NCI-H2171 (cell line): ENCODE data around the gene KHK.

ENCODE experiments used
- DNase-seq: peaks from one replicate; lab custom pipeline; 2025; lab: John Stamatoyannopoulos, UW

KHK gene

GRCh38 chr2:27126252-27126710 is 39.7 kb downstream of the KHK start:
- DNase-seq, result no peak

GRCh38 chr2:27127883-27128667 is 41.5 kb downstream of the KHK start:
- DNase-seq, result no peak

GRCh38 chr2:27128668-27129571 is 42.3 kb downstream of the KHK start:
- DNase-seq, result no peak

GRCh38 chr2:27130396-27130795 is 43.8 kb downstream of the KHK start:
- no peak for DNase-seq

- no peak for DNase-seq
These were observed 44.9 kb downstream of the KHK start for GRCh38 chr2:27131429-27131828.

- no peak for DNase-seq
These were observed 46.8 kb downstream of the KHK start for GRCh38 chr2:27133195-27133875.

GRCh38 chr2:27133905-27134780 is 47.6 kb downstream of the KHK start, which contains the start of gene PREB:
Gene PREB (minus strand): TSS chr2:27134636. CDS start chr2:27134421, 215 bp downstream.
- DNase-seq, result peak; percentile 97

GRCh38 chr2:27134781-27135477 is 48.4 kb downstream of the KHK start:
- no peak for DNase-seq

GRCh38 chr2:27135478-27135955 is 48.9 kb downstream of the KHK start:
- DNase-seq, result no peak

- DNase-seq, result no peak
These were observed 50.2 kb downstream of the KHK start for GRCh38 chr2:27136751-27137150.

- no peak for DNase-seq
These were observed 50.9 kb downstream of the KHK start for GRCh38 chr2:27137322-27137935.

GRCh38 chr2:27138111-27138510 is 51.5 kb downstream of the KHK start:
- DNase-seq, result no peak

GRCh38 chr2:27139310-27139709 is 52.7 kb downstream of the KHK start, which contains the start of gene PRR30:
Gene PRR30 (minus strand): TSS chr2:27139410. CDS start chr2:27138329, 1,081 bp downstream.
- DNase-seq, result no peak

GRCh38 chr2:27143285-27143684 is 56.7 kb downstream of the KHK start:
- DNase-seq, result no peak

- DNase-seq, result no peak
These were observed 59.1 kb downstream of the KHK start for GRCh38 chr2:27145682-27146081.

GRCh38 chr2:27147935-27148334 is 61.4 kb downstream of the KHK start:
- DNase-seq, result no peak

- no peak for DNase-seq
These were observed 62.3 kb downstream of the KHK start, which contains the start of gene TCF23 for GRCh38 chr2:27148801-27149439. Gene TCF23 (plus strand): TSS chr2:27149004. CDS start chr2:27149134, 130 bp downstream.

- DNase-seq, result no peak
These were observed 63.2 kb downstream of the KHK start for GRCh38 chr2:27149570-27150405.
